HEK293T (cell line): ENCODE results near the gene LSM4.
"Not testable (repeated sequence)": the region's sequence is repeated elsewhere in the genome, so short reads cannot be mapped to it uniquely, and the experiment has no call there.

Experiments used
- ARNT ChIP-seq: fragments of 450-650 bp; IDR thresholded peaks from 2 replicates; pipeline ENCODE4 v1.6.1; 2017; ENCODE audit warnings: mild to moderate bottlenecking
- BHLHE40 ChIP-seq: fragments of 450-650 bp; IDR thresholded peaks from 2 replicates; pipeline ENCODE4 v1.6.1; 2016; ENCODE audit warnings: mild to moderate bottlenecking, moderate library complexity, borderline replicate concordance
- FOXA1 ChIP-seq: fragments of 450-650 bp; IDR thresholded peaks from 2 replicates; pipeline ENCODE4 v1.6.1; 2016; ENCODE audit warnings: mild to moderate bottlenecking
- FOXM1 ChIP-seq: fragments of 450-650 bp; IDR thresholded peaks from 2 replicates; pipeline ENCODE4 v1.6.1; 2017; ENCODE audit warnings: mild to moderate bottlenecking, borderline replicate concordance
- HDGF ChIP-seq: fragments of 450-650 bp; IDR thresholded peaks from 2 replicates; pipeline ENCODE4 v1.6.1; 2017; ENCODE audit warnings: antibody characterized with exemption, borderline replicate concordance
- NFRKB ChIP-seq: fragments of 450-650 bp; IDR thresholded peaks from 2 replicates; pipeline ENCODE4 v1.6.1; 2016; ENCODE audit warnings: mild to moderate bottlenecking, moderate library complexity
- SP1 ChIP-seq: fragments of 450-650 bp; IDR thresholded peaks from 2 replicates; pipeline ENCODE4 v1.6.1; 2017

DNA sequence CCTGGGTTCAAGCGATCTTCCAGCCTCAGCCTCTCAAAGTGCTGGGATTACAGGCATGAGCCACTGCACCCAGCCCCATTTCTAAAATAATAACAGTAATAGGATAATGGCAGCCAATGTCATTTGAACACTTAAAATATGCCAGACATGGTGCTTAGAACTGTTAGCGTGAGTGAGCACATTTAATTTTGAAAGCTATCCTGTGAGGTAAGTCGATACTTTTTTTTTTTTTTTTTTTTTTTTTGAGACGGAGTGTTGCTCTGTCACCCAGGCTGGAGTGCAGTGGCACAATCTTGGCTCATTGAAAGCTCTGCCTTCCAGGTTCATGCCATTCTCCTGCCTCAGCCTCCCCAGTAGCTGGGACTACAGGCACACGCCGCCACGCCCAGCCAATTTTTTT, 31.9 kb upstream of the LSM4 start:
- TF ChIP-seq NFRKB, SP1, BHLHE40, ARNT, HDGF, FOXA1, FOXM1: not testable (repeated sequence)
